ENCODE results near the gene MTMR3.

DNA sequence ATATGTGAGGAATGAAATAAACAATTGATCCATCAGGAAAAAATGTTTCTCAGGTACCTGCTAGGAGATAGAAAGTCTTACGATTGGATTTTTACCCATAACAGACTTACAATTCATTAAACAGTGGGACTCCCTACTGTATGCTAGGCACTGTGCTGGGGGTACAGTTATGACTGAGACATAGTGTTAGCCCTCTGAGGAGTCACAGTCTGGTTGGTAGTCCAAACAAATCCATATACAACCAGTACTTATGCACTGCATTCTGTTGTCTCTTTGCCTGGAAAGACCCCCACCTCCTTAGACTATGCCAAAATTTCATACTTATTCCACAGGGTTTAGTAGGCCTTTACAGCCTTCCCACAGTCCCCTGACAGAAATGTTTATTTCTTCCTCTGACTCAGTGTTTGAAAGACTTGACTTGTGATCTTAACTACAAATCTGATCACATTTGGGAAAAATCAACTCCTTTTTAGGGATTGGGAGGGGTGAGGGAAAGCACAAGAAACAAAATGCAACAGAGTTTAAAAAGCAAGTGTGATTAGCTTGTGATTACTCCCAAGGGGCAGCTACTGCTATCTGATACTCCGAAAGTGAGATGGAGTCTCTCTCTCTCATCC is 127.9 kb downstream of the MTMR3 start:
- no peak for TF ChIP-seq NFIC (IDR thresholded peaks at IDR 0.05; ENCODE audit: borderline replicate concordance)
- no peak for TF ChIP-seq YY1 (IDR thresholded peaks at IDR 0.05; ENCODE audit: low read depth)
